Amniotic stem cell (primary cell): ENCODE measurements around the gene RTN1.
"Not testable (repeated sequence)": the region's sequence is repeated elsewhere in the genome, so short reads cannot be mapped to it uniquely, and the experiment has no call there.

Experiments used
- DNase-seq: peaks from one replicate; lab custom pipeline; 2025; lab: John Stamatoyannopoulos, UW

RTN1 gene

DNA sequence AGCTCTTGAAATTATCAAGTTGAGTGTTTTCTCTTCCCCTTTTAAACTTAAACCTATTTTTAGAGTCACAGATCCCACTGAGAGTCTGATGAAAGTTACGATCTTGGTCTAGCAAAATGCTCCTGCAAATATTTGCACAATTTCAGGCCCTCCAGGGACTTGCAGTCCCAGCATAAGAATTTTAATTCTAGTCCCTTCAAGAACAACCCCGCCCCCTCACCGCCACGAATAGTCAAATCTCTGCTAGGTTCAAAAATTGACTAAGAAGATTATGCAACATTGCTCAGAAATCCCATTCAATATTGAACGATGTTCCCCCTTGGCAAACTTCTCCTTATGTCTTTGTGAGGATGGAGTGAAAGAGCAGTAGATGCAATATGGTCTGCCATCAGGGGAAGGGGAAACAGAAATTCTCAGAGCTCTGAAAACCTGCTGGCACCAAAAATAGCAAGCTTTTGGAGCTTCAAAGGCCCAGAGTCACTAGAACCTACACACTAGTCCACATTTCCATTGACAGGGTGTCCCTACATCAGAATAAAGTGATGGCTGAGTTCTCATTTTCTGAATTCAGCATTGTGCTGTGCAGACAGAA, 166.4 kb downstream of the RTN1 start:
- no peak for DNase-seq

DNA sequence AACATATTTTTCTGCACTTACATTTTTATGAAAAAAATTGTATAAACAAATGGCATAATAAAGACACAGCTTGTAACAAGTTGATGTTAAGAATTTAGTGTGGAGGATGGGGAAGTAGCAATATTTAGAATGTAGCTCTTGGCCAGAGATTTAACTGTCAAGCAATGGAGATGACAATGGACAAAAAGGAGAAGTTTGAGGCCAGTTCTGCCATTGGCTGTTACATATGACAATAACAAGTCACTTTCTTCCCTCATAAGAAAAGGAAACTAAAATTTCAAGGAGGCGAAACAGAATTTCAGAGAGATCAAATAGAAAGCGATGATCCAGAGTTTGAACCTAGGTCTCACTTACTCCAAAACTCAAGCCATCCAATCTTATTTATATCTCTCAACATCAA, 171.1 kb downstream of the RTN1 start:
- DNase-seq: no peak

DNA sequence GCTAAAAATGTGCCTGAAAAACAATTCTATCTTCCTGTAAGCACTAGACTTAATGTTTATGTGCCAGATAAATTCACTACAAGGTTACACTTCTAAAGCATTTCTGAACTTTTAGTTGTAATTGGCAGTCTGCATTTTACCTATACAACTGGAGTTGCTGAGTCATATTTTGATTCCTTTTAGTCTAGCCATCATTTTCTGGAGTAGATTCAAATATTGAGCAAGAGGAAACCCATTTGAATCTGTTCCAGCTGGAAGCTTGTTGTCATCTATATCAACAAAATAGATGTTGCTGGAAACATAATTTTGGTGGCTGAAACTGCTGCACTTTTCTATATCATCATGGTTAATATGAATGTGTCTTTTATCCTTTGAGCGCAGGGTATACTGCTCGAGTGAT, 171.8 kb downstream of the RTN1 start:
- no peak for DNase-seq

DNA sequence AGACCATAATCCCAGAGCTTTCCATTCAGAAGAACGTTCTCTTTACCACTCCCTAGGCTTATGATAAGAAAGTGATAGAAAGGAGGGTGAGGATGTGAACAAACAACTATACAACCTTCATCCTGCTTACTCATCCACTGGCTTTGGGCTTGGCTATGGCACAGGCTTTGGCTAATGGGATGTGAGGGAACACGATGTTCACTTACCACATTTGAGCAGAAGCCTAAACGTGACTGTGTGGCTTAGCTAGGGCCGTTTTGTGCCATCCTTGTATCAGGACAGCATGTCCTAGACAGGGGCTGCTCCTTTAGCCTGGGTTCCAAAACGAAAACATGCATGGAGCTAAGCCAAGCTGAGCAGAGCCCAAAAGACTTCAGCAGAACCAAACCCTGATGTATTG, 175.4 kb downstream of the RTN1 start:
- no peak for DNase-seq

DNA sequence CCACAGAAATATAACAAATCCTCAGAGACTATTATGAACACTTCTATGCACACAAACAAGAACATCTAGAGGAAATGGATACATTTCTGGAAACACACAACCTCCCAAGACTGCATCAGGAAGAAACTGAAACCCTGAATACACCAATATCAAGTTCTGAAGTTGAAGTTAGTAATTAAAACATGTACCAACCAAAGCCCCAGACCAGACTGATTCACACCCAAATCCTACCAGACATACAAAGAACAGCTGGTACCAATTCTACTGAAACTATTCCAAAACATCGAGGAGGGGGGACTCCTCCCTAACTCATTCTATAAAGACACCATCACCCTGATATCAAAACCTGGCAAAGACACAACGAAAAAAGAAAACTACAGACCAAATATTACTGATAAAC, 179.3 kb downstream of the RTN1 start:
- no peak for DNase-seq

DNA sequence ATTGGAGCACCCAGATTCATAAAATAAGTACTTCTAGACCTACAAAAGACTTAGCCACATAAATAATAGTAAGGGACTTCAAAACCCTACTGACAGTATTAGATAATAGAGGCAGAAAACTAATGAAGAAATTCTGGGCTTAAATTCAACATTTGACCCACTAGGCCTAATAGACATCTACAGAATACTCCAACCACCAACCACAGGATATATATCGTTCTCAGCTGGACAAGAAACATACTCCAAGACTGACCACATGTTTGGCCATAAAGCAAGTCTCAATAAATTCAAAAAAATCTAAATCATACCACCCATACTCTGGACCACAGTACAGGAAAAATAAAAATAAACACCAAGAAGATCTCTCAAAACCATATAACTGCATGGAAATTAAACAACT, 180.2 kb downstream of the RTN1 start:
- DNase-seq: no peak

DNA sequence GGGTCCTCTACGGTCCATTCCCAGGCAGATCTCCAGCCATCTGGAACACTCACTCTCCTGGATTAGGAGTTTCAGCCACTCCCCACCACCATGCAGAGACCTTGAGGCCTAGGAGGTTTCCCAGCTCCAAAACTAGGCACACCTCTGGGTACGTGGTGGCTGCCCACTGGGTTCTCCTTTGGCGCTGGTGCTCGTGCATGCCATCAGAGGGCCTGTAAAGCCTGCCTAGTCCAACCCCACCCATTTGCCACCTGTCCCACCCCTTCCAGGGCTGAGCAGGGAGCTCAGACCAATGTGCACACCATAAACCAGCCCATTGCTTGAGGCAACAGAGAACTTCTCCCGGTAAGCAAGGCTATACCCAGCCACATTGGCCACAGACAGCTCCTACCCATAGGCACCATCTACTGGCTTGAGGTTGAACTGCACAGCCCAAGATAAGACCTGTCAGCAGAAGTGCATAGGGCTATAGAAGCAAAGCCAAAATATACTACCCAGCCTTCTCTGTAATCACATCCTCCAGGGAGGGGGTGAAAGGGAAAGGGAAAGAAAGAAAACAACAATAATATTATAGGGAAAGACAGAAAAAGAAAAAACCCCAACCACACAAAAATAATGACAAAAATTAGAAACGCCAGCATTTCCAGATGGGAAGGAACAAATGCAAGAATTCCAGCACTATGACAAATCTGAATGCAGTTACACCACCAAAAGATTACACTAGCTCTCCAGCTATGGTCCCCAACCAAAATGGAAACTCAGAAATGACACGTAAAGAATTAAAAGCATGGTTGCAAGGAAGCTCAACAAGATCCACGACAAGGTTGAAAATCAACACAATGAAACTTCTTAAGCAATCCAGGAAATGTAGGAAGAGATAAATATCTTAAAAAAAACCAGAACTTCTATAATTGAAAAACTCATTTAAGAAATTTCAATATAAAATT, 182.1 kb downstream of the RTN1 start:
- peak; percentile 26 for DNase-seq

DNA sequence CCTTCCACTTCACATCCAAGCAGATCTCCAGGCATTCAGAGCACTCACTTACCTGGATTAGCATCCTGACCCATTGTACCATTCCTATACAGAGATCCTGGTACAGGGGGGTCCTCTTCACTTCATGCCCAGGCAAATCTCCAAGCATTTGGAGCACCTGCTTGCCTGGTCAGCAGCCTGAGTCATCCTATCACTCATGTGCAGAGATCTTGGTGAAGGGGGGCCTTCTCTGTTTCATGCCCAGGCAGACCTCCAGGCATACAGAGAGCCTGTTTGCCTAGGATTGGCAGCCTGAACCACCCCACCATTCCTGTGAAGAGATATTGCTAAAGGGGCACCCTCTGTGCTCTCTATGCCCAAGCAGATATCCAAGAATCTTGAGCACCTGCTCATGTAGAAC, 182.9 kb downstream of the RTN1 start:
- no peak for DNase-seq

DNA sequence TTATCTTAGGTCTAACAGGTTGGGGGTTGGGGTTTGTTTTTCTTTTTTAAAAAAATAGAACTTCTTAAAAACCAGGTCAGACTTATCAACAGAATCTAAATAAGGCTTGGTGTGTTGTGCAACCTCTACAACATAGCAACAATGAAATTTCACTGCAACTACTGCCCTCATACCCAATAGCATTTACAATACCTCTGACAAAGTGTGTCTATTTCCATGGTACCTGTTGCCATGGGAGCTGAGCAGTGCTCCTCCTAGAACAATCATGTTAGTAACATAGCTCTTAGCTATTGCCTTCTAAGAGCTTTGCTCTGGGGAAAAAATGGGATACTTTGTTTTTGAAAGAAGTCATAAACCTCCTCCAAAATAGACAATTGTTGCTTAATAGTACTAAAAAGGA, 190.7 kb downstream of the RTN1 start:
- DNase-seq: no peak

DNA sequence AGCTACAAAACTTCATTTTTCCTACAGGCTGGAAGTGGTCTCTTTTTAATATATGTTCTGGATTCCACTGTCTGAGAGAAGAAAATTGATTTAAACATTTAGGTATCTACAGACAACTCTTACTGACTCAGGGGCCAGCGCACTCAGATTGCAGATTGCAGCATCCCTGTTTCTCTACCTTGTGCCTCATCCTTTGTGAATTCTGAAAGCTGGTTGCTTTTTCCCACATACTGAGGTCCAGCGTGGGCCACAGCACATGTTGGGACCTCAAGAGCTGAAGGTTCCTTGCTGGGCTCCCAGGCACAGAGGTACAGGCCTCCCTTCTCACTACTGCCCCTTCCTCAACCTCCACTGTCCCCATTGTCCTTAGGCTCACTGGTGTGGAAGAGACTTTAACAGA, 192.2 kb downstream of the RTN1 start:
- DNase-seq: no peak

DNA sequence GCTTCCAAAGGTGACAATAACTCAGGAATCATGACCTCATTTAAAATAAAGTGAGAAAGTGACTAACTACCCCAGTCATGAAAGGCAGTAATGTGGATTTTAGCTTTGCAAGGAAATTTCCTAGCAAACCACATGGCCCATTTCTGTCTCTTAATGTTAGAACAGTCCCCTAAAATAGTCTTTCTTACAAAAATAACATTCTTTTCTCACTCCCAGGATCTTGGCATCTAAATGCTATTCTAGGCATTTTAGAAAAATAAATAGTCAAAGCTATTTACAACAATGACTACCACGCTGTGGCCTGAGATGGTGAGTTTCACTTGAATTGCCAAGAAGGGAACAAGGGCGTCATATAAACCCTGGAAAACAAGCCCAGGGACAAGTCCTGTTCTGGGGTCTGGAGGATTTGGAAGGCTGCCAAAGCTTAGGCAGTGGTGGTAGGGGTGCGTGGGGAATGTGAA, 192.8 kb downstream of the RTN1 start:
- DNase-seq: no peak

DNA sequence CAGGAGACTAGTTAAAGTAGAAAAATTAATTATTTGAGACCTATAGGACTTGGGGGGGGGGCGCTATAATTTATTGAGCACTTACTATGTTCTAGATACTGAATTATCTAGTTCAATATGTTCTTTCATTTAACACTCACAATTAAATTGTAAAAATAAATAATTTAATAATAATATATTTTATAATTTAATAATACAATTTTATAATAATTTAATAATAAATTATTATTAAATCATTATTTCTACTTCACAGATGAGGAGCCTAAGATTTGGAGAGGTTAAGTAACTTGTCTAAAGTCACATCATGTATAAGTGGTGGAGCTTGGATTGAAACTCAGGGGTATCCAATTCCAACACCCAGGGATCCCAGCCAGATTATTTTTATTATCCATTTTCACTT, 195.2 kb downstream of the RTN1 start:
- DNase-seq: no peak

DNA sequence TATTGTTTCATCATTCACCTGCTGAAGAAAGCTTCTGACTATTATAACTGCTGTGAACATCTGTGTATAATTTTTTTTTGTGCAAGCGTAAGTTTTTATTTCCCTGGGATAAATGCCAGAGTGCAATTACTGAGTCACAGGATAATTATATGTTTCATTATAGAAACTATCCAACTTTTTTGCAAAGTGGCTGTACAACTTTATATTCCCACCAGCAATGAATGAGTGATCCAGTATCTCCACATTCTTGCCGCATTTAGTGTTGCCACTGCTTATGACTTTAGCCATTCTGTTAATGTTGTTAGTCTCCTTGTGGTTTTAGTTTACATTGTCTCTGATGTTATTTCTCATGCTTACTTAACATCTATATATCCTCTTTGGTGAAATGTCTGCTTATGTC, 205.8 kb downstream of the RTN1 start:
- no peak for DNase-seq

DNA sequence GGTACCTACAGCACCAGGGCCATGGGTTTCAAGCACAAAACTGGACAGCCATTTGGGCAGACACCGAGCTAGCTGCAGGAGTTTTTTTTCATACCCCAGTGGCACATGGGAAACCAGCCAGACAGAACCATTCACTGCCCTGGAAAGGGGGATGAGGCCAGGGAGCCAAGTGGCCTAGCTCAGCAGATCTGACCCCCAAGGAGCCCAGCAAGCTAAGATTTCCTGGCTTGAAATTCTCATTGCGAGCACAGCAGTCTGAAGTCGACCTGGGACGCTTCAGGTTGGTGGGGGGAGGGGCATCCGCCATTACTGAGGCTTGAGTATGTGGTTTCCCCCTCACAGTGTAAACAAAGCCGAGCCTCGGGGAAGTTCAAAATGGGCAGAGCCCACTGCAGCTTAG, 212.8 kb downstream of the RTN1 start:
- no peak for DNase-seq

DNA sequence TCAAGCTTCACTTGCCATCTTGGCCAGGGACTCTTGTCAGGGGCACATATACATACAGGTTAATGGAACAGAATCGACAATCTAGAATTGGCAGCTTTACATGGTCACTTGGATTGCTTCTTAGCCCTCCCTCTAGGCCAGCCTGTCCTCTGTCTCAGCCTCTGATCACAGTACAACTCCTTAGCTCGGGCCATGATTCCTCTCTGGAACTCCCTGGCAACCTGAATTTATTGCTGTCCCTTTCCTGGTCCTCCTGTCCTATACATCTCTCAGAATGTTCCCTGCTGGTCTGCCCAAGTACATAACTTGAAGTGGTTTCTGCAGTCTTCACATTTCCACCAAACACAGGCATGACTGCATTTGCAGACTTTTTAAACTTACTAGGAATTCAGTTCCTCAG, 214.1 kb downstream of the RTN1 start:
- no peak for DNase-seq

DNA sequence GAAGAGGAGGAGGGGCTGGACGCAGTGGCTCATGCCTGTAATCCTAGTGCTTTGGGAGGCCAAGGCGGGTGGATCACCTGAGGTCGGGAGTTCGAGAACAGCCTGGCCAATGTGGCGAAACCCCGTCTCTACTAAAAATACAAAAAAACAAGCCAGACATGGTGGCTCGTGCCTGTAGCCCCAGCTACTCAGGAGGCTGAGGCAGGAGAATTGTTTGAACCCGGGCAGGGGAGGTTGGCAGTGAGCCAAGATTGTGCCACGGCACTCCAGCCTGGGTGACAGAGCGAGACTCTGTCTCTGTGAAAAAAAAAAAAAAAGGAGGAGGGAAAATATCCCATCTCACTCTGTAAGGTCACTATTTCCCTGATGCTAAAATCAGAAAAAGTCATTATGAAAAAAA, 216.4 kb downstream of the RTN1 start:
- DNase-seq: not testable (repeated sequence)

DNA sequence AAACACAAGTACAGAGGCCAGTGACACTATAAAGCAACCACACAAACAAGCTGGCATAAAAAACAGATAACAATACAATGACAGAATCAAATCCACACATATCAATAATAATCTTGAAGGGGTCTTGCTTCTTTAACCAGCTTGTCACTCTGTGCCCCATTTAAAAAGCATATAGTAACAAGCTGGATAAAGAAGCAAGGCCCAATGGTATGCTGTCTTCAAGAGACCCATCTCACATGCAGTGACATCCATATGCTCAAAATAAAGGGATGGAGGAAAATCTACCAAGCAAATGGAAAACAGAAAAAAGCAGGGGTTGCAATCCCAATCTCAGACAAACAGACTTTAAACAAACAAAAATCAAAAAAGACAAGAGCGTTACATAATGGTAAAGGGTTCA, 223.7 kb downstream of the RTN1 start:
- DNase-seq: not testable (repeated sequence)

DNA sequence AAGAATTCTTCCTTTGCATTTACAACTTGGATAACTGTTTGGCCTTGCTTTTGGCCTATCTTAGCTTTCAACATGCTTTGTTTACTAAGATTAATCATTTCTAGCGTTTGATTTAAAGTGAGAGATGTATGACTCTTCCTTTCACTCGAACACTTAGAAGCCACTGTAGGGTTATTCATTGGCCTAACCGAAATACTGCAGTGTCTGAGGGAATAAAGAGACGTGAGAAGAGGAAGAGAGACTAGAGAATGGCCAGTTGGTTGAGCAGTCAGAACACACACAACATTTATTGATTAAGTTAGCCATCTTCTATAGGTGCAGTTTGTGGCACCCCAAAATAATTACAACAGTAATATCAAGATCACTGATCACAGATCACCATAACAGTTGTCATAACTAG, 231.7 kb downstream of the RTN1 start:
- DNase-seq: no peak

DNA sequence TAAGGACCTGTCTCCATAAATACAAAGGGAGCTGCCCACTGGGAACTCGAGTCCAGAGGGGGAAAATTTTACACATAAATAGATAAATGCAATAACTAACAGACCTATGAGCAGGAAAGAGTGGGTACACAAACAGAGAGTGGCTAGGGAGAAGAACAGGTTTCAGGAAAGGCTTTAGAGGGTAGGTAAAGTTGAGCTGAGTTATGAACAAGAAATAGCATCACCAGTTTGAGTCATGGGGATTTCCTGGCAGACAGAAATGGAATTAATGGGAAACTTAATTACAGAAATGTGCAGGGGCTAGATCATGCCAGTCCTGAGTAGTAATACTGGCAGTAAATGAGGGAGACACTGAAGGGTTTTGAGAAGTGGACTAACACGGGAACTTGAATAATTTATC, 236.0 kb downstream of the RTN1 start:
- DNase-seq: no peak

DNA sequence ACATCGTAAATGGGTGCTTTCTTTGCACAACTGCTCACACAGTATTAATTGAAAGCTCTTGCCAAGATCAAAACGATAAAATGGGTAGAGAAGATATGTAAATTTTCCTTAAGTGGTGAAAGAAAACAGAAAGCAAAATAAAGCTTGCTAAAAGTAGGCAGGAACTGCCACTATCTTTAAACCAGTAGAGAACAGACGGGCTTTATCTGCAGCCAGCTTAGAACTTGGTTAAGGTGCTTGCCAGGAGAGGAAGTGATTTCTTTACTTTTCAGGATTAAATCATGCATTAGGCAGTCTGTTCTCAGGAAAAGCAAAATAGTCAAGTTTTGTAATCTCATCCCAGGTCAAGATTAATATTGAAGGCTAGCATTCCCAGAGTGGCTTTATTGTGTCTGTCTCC, 237.1 kb downstream of the RTN1 start:
- DNase-seq: no peak

DNA sequence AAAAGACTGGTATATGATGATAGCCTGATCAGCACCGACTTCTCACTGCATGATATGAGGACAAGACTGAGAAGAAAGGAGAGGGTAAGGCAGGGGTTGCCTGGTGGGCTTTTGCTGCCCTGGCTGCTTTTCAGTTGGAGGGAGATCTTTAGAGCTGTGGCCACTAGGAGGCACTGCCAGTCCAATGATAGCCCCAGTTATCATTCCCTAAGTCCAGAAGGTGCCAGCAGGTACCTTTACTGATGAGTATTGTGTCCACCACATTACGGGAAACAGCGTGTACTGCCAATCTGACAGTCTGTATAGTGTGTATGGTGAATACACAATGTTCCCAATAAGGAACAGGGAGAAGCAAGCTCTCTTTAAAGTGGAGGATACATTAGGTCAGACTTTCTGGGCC, 238.2 kb downstream of the RTN1 start:
- DNase-seq: no peak

DNA sequence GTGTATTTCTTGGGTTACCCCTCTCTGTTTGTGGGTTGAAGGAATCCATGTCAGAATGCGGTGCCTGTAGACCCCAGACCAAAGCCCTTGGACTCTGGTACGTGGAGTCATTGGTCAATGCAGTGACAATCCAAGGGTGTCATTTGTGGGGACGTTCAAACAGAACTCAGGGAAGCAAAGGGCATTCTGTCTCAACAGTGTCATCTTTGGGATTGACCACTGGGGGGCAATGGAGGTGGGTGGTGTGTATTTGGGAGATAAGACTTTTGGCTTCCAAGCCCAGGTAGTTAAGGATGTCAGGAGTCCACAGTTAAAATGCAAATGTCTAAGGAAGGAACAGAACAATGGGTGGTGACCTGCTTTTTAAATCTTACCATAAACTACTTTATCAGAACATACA, 239.3 kb downstream of the RTN1 start:
- DNase-seq: no peak

DNA sequence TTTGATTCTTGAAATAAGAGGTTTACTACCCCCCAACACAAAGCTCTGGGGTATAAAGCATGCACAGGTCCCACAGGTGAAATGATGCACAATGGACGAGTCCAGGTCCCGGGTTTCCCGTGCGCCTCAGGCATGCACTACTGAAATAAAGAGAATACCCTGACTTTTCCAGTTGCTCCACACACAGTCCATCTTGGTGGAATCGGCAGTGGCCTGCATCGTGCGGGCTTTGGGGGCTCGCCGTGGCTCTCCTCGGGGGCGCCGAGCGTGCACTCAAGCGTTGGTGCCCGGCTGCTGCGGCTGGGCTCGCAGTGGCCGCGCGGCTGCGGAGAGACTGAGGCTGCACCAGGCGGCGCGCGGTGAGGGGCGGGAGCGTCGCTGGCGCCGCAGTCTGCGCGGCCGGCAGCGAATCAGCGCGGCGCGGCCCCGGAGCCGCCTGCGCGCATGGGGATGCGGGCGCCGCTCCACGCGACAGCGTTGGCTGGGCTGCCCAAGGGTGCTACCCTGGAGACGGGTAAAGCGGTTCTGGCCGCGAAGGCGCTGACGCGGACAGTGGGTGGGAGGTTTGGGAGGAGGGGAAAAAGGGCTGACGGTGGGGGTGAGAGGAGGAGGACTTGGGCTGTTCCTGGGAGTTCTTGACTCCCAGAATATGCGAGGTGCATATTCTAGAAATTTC, 240.2 kb downstream of the RTN1 start:
- DNase-seq: no peak
